ENCODE data around the gene ZNF326.
"Not testable (repeated sequence)": the region's sequence is repeated elsewhere in the genome, so short reads cannot be mapped to it uniquely, and the experiment has no call there.

The ZNF326 gene

GRCh38 chr1:89973471-89974127 is 21.3 kb upstream of the ZNF326 start:
- no peaks in the 10 kb centered on the region for H3K27me3 ChIP-seq (ENCODE audit: control insufficient read depth, insufficient read depth, low read length)
- no peak overlapping the region for H3K9ac ChIP-seq (ENCODE audit: low read length)
- H3K9me3 ChIP-seq (ENCODE audit: control insufficient read depth, low read depth, low read length), result no peaks in the 10 kb centered on the region
- no peak overlapping the region for H3K4me3 ChIP-seq (ENCODE audit: low read length)
- H3K36me3 ChIP-seq (ENCODE audit: control insufficient read depth, low read depth, low read length), result no peaks in the 10 kb centered on the region
- H3K27ac ChIP-seq (ENCODE audit: low read length), result no peak overlapping the region
- no peaks in the 10 kb centered on the region for H3K4me1 ChIP-seq (ENCODE audit: control insufficient read depth, low read depth, low read length)

- Histone ChIP-seq H3K9me3 (ENCODE audit: control insufficient read depth, low read depth, low read length) (no peaks in the 10 kb centered on the region), H3K9ac (ENCODE audit: low read length) (no peak overlapping the region), H3K27me3 (ENCODE audit: control insufficient read depth, insufficient read depth, low read length) (no peaks in the 10 kb centered on the region), H3K4me1 (ENCODE audit: control insufficient read depth, low read depth, low read length) (no peaks in the 10 kb centered on the region), H3K4me3 (ENCODE audit: low read length) (no peak overlapping the region), H3K27ac (ENCODE audit: low read length) (no peak overlapping the region), H3K36me3 (ENCODE audit: control insufficient read depth, low read depth, low read length) (no peaks in the 10 kb centered on the region)
Measured at GRCh38 chr1:89974256-89974655, 20.7 kb upstream of the ZNF326 start.

- Histone ChIP-seq H3K27me3 (ENCODE audit: control insufficient read depth, insufficient read depth, low read length) (no peaks in the 10 kb centered on the region), H3K9ac (ENCODE audit: low read length) (no peak overlapping the region), H3K9me3 (ENCODE audit: control insufficient read depth, low read depth, low read length) (no peaks in the 10 kb centered on the region), H3K4me1 (ENCODE audit: control insufficient read depth, low read depth, low read length) (no peaks in the 10 kb centered on the region), H3K4me3 (ENCODE audit: low read length) (no peak overlapping the region), H3K27ac (ENCODE audit: low read length) (no peak overlapping the region), H3K36me3 (ENCODE audit: control insufficient read depth, low read depth, low read length) (no peaks in the 10 kb centered on the region)
Measured at GRCh38 chr1:89974696-89975470, 20.0 kb upstream of the ZNF326 start.

GRCh38 chr1:89975540-89976125 is 19.3 kb upstream of the ZNF326 start:
- H3K9me3 ChIP-seq (ENCODE audit: control insufficient read depth, low read depth, low read length), result no peaks in the 10 kb centered on the region
- no peak overlapping the region for H3K9ac ChIP-seq (ENCODE audit: low read length)
- peaks cover 3% of the 10 kb centered on the region for H3K4me1 ChIP-seq (ENCODE audit: control insufficient read depth, low read depth, low read length)
- H3K36me3 ChIP-seq (ENCODE audit: control insufficient read depth, low read depth, low read length), result no peaks in the 10 kb centered on the region
- H3K27ac ChIP-seq (ENCODE audit: low read length), result no peak overlapping the region
- H3K27me3 ChIP-seq (ENCODE audit: control insufficient read depth, insufficient read depth, low read length), result no peaks in the 10 kb centered on the region
- no peak overlapping the region for H3K4me3 ChIP-seq (ENCODE audit: low read length)

GRCh38 chr1:89978755-89979154 is 16.2 kb upstream of the ZNF326 start:
- H3K36me3 ChIP-seq (ENCODE audit: control insufficient read depth, low read depth, low read length), result no peaks in the 10 kb centered on the region
- no peak overlapping the region for H3K9ac ChIP-seq (ENCODE audit: low read length)
- H3K4me3 ChIP-seq (ENCODE audit: low read length), result no peak overlapping the region
- no peaks in the 10 kb centered on the region for H3K9me3 ChIP-seq (ENCODE audit: control insufficient read depth, low read depth, low read length)
- H3K27ac ChIP-seq (ENCODE audit: low read length), result no peak overlapping the region
- H3K27me3 ChIP-seq (ENCODE audit: control insufficient read depth, insufficient read depth, low read length), result no peaks in the 10 kb centered on the region
- H3K4me1 ChIP-seq (ENCODE audit: control insufficient read depth, low read depth, low read length), result peaks cover 4% of the 10 kb centered on the region

GRCh38 chr1:89980605-89981004 is 14.3 kb upstream of the ZNF326 start:
- Histone ChIP-seq H3K9ac (ENCODE audit: low read length) (no peak overlapping the region), H3K9me3 (ENCODE audit: control insufficient read depth, low read depth, low read length) (no peaks in the 10 kb centered on the region), H3K4me3 (ENCODE audit: low read length) (no peak overlapping the region), H3K4me1 (ENCODE audit: control insufficient read depth, low read depth, low read length) (peaks cover 4% of the 10 kb centered on the region), H3K36me3 (ENCODE audit: control insufficient read depth, low read depth, low read length) (no peaks in the 10 kb centered on the region), H3K27me3 (ENCODE audit: control insufficient read depth, insufficient read depth, low read length) (no peaks in the 10 kb centered on the region), H3K27ac (ENCODE audit: low read length) (no peak overlapping the region)

- H3K27me3 ChIP-seq (ENCODE audit: control insufficient read depth, insufficient read depth, low read length); H3K4me3 ChIP-seq (ENCODE audit: low read length); H3K4me1 ChIP-seq (ENCODE audit: control insufficient read depth, low read depth, low read length); H3K36me3 ChIP-seq (ENCODE audit: control insufficient read depth, low read depth, low read length); H3K9me3 ChIP-seq (ENCODE audit: control insufficient read depth, low read depth, low read length); H3K9ac ChIP-seq (ENCODE audit: low read length); H3K27ac ChIP-seq (ENCODE audit: low read length): not testable (repeated sequence)
Measured at GRCh38 chr1:89982846-89983245, 12.1 kb upstream of the ZNF326 start.

- not testable (repeated sequence) for H3K4me1 ChIP-seq (ENCODE audit: control insufficient read depth, low read depth, low read length); H3K4me3 ChIP-seq (ENCODE audit: low read length)
Measured at GRCh38 chr1:89984564-89985116, 10.3 kb upstream of the ZNF326 start.

GRCh38 chr1:89986020-89986419 is 8.9 kb upstream of the ZNF326 start:
- no peaks in the 10 kb centered on the region for H3K27me3 ChIP-seq (ENCODE audit: control insufficient read depth, insufficient read depth, low read length)

More at GRCh38 chr1:89984564-89985116, 10.3 kb upstream of the ZNF326 start:
- H3K36me3 ChIP-seq (ENCODE audit: control insufficient read depth, low read depth, low read length); H3K27ac ChIP-seq (ENCODE audit: low read length); H3K27me3 ChIP-seq (ENCODE audit: control insufficient read depth, insufficient read depth, low read length); H3K9me3 ChIP-seq (ENCODE audit: control insufficient read depth, low read depth, low read length); H3K9ac ChIP-seq (ENCODE audit: low read length): not testable (repeated sequence)

GRCh38 chr1:89987159-89987819 is 7.6 kb upstream of the ZNF326 start:
- H3K36me3 ChIP-seq (ENCODE audit: control insufficient read depth, low read depth, low read length), result no peaks in the 10 kb centered on the region
- H3K27ac ChIP-seq (ENCODE audit: low read length), result no peak overlapping the region
- no peak overlapping the region for H3K9ac ChIP-seq (ENCODE audit: low read length)
- H3K27me3 ChIP-seq (ENCODE audit: control insufficient read depth, insufficient read depth, low read length), result no peaks in the 10 kb centered on the region
- H3K4me3 ChIP-seq (ENCODE audit: low read length), result no peak overlapping the region
- peaks cover 10% of the 10 kb centered on the region for H3K4me1 ChIP-seq (ENCODE audit: control insufficient read depth, low read depth, low read length)
- no peaks in the 10 kb centered on the region for H3K9me3 ChIP-seq (ENCODE audit: control insufficient read depth, low read depth, low read length)

More at GRCh38 chr1:89986020-89986419, 8.9 kb upstream of the ZNF326 start:
- H3K4me3 ChIP-seq (ENCODE audit: low read length), result no peak overlapping the region
- no peaks in the 10 kb centered on the region for H3K36me3 ChIP-seq (ENCODE audit: control insufficient read depth, low read depth, low read length)
- H3K9me3 ChIP-seq (ENCODE audit: control insufficient read depth, low read depth, low read length), result no peaks in the 10 kb centered on the region
- H3K4me1 ChIP-seq (ENCODE audit: control insufficient read depth, low read depth, low read length), result peaks cover 10% of the 10 kb centered on the region
- H3K9ac ChIP-seq (ENCODE audit: low read length), result no peak overlapping the region
- H3K27ac ChIP-seq (ENCODE audit: low read length), result no peak overlapping the region

GRCh38 chr1:89989099-89989498 is 5.8 kb upstream of the ZNF326 start:
- Histone ChIP-seq H3K9ac (ENCODE audit: low read length) (no peak overlapping the region), H3K27me3 (ENCODE audit: control insufficient read depth, insufficient read depth, low read length) (no peaks in the 10 kb centered on the region), H3K4me3 (ENCODE audit: low read length) (no peak overlapping the region), H3K36me3 (ENCODE audit: control insufficient read depth, low read depth, low read length) (no peaks in the 10 kb centered on the region), H3K4me1 (ENCODE audit: control insufficient read depth, low read depth, low read length) (peaks cover 10% of the 10 kb centered on the region), H3K27ac (ENCODE audit: low read length) (no peak overlapping the region), H3K9me3 (ENCODE audit: control insufficient read depth, low read depth, low read length) (no peaks in the 10 kb centered on the region)

All from iPS-18a (cell line).